LNCaP clone FGC (cell line): Measurements from ENCODE around the gene SLC2A11.
"Not testable (repeated sequence)": the region's sequence is repeated elsewhere in the genome, so short reads cannot be mapped to it uniquely, and the experiment has no call there.

Source experiments
- DNase-seq: peaks from one replicate; pipeline ENCODE4 v3.0.0-alpha.2; 2011; ENCODE audit warnings: low read depth
- H3K4me3 ChIP-seq: 2 replicates; pipeline ENCODE4 v1.5.1; 2011; ENCODE audit warnings: mild to moderate bottlenecking, low read depth, low read length, control low read depth
- CTCF ChIP-seq: IDR thresholded peaks from 2 replicates; pipeline ENCODE4 v1.5.1; 2012; ENCODE audit warnings: mild to moderate bottlenecking; ENCODE audit not compliant: control insufficient read depth, insufficient read depth; ENCODE audit errors: extremely low read depth

Gene SLC2A11

GRCh38 chr22:23862103-23862502 lies 4.4 kb downstream of the SLC2A11 start:
- DNase-seq: no peak
- TF ChIP-seq CTCF: peak; percentile 44
- no peak overlapping the region for H3K4me3 ChIP-seq

- not testable (repeated sequence) for DNase-seq, H3K4me3 ChIP-seq
These were observed 7.0 kb downstream of the SLC2A11 start for GRCh38 chr22:23864499-23865154.

GRCh38 chr22:23868580-23868979 lies 10.9 kb downstream of the SLC2A11 start:
- no peak for TF ChIP-seq CTCF
- no peak overlapping the region for H3K4me3 ChIP-seq
- no peak for DNase-seq

GRCh38 chr22:23874871-23875270 lies 17.2 kb downstream of the SLC2A11 start:
- TF ChIP-seq CTCF: no peak
- DNase-seq: no peak
- H3K4me3 ChIP-seq: no peak overlapping the region

GRCh38 chr22:23875801-23876200 lies 18.1 kb downstream of the SLC2A11 start:
- no peak for TF ChIP-seq CTCF
- H3K4me3 ChIP-seq: no peak overlapping the region
- DNase-seq: no peak

- no peak overlapping the region for H3K4me3 ChIP-seq
- TF ChIP-seq CTCF: no peak
- DNase-seq: no peak
These were observed 19.9 kb downstream of the SLC2A11 start for GRCh38 chr22:23877566-23877965.

GRCh38 chr22:23878219-23878618 lies 20.5 kb downstream of the SLC2A11 start:
- no peak for TF ChIP-seq CTCF
- DNase-seq: no peak
- H3K4me3 ChIP-seq: no peak overlapping the region
